CD4-positive, alpha-beta T cell treated with Interleukin-12 subunit alpha and Interleukin-12 subunit beta, for 1 hour (primary cell): ENCODE measurements around the gene PAK5.

ENCODE experiments used
- DNase-seq: peaks from one replicate; pipeline ENCODE4 v3.0.0-alpha.2; 2020

PAK5 gene

DNA sequence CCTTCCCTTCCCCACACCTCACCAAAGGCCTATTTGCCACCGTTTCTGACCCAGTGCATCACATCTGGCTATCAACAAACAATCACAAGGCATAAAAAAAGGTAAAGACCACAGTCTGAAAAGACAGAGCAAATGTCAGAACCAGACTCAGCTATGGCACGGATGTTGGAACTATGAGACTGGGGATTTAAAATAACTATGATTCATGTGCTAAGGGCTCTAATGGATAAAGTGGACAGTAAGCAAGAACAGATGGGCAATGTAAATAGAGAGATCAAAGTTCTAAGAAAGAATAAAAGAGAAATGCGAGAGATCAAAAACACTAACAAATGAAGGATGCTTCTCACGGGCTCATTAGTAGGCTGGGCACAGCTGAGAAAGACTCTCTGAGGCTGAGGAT, 225.0 kb downstream of the PAK5 start:
- no peak for DNase-seq

DNA sequence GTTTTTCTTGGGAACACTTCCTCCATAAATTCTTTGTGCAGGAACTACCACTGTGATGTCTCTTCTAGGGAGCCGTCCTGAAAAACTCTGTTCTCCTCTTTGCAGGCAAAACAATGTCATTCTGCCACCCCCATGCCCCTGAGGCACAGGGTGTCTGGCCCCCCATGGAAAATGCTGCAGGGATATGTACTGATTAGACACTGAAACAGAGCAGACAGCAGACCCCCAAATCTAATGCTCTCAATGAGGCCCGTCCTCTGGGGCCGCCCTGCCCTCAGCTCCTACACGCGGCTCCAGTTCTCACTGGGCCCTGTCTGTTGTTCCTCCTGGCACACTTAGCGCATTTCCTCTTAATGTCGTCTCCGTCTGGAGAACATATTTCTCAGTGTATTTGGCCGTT, 227.0 kb downstream of the PAK5 start:
- DNase-seq = no peak

DNA sequence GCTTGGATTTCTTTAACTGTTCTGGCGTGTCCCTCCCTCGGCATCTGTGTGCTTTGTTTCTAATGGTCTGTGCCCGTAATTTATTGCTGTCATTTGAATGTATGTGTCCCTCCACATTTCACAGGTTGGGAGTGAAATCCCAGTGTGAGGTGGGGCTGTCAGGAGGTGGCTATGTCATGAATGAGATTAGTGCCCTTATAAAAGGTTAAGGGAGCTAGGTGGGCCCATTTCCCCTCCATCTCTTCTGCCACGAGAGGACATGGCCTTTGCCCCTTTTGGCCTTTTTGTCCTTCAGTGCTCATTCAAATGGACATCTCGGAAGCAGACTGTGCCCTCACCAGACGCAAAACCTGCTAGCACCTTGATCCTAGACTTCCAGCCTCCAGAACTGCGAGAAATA, 228.2 kb downstream of the PAK5 start:
- DNase-seq = no peak

DNA sequence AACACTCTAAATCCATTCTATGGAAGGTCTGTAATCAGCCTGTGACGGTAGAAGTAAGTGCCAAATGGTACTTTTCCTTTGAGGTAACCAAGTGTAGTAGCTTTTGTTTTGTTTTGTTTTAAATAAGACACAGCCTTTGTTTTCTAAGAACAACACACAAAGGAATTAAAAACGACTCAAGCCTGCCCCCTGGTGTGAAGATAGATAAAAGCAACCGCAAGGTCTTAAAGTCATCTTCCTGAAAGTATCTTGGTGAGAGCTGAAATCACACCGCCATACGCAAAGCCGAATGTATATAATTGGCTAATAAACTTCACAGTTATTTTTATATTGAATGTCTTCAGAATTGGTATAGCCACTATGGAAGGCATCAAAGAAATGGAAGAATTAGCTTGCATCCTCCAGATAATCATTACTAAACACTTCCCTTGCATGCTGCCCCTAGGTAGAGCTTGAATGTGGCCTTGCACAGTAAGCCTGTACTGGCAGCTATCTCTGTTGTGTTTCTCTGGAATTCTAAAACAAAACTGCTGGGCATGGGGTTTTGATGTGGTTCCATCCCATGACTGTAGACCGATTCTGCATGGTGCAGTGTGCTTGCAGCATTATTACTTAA, 228.9 kb downstream of the PAK5 start:
- peak; percentile 37 for DNase-seq

DNA sequence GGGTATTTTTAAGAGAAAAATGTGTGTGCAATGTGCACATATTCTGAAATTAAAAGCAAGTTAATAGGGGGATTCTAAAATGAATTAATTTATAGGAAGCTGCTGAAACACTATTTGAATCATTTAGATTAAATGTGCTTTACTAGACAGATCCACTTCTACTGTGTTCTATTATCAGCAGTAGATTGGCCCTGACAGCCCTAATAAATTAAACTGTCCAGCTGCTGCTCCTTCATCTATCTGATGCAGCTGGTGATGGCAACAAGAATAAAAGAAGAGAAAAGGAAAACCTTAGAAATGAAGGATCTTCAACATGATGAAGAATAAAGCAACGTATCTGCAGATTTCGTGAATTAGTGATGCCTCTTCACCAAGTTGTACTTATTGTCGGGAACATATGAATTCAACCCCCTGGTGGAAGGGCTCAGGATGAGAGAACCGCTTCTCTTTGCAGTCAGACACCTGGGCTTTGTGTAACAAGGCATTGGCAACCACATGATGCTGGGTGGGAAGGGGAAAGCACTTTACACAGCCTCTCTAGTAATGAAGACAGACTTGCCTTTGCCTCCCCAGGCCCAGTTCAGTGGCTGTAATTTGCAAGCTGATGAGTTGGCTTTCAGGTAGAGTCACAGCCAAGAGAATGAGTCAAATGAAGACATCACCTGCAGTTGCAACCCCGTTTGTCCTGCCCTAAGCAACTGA, 230.1 kb downstream of the PAK5 start:
- no peak for DNase-seq

DNA sequence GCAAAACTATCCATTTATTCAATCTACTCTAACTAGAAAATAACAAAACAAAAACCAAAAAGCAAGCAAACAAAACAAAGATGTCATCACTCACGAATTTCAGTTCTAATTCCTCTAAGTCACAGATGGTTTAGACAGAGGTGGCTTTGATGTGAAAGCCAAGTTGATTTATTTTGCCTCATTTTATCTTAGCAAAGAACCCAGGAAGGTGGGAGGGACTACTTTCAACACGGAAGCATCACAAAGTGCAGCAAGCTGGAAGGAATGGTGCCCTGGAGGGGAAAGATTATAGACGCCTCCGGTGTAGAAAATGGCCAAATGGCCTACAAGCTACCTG, 236.1 kb downstream of the PAK5 start:
- no peak for DNase-seq

DNA sequence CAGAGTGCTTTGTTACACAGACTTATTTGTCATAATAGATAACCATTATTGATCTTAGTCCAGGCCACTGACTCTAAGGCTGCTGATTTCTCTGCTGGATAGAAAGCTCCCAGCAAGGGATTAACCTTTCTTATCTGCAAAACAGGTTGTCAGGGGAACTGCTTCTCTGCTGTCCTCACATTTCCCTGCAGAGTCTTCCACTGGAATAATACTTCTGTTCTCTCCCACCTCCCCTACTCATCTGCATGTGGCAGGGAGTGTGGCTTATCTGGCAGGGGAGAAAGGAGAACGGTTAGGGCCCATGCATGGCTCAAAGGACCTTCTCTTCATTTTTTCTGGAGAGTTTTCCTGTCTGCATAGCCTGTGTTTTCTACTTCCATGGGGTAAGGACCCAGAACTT, 238.3 kb downstream of the PAK5 start:
- no peak for DNase-seq

DNA sequence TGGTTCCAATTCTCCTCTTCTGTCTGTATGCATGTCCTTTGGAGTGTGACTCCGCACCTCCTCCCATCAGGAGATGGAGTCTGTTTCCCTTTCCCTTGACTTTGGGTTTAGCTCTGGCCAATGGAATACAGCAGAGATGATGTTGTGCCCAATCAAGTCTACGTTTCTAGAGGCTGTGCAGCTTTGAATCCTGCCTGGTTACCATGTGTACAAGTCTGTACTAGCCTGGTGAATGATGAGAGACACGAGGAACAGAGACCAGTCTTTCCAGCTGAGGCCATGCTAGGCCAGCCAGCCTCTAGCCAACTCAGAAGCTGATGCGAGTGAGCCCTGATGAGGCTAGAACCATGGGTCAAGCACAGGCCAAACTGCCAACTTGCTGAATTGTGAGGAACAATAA, 241.3 kb downstream of the PAK5 start:
- DNase-seq = no peak

DNA sequence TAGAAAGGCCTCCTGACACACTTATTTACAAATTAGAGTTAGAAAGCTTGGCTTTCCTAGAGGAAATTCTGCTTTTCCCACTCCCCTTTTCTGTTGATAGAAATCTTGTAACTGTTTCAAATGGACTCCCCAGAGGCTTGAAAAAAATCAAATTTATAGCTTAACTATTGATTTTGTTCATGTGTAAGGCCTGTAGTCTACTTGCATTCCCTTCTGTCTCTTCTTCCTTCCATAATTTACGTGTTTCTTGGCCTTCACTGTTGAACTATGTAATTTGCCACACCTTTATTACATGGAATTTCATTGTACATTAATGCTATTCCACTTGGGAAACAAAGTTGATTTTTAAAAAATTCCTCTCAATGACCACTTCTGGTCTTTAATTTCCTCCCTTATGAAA, 243.1 kb downstream of the PAK5 start:
- DNase-seq = no peak

DNA sequence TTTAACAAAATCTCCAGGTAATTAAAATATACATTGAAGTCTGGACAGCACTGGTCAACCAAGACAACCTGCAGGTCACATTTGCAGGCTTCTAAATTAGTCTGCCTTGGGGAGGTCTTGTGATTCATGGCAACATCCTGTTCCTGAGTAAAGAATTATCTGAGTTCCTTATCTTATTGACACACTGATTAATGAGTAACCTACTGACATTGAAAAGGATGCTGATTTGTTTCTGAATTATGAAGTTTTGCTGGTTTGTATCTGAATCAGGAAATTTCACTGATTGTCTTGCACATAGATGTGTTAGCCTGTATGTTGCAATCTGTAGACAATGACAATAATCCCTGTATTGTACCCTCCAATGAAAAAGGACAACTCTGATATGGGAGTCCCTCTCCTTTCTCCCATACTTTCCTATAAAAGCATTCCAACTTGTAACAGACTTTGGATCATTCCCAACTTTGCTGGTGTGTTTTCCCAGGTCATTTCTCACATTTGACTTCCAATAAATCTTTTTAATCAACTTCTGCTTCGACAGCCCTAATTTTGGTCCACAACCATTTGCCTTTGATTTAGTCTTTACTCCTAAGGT, 244.5 kb downstream of the PAK5 start:
- DNase-seq = no peak

DNA sequence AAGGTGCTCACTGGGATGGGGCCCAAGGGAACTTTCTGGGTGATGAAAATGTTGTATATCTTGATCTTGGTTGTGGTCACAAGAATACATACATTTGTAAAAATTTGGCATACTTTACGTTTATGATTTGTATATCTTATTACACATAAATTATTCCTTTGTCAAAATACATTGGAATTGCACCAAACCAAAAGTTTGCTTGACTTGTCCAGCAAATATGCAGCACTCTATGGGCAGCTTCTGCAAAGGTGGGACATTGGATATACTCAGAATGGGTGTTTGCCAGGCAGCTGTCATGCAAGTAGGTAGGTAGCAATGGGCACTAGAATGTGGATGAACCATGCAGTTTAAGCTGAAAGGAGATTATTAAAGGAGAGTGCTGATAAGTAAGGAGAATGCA, 246.5 kb downstream of the PAK5 start:
- no peak for DNase-seq

DNA sequence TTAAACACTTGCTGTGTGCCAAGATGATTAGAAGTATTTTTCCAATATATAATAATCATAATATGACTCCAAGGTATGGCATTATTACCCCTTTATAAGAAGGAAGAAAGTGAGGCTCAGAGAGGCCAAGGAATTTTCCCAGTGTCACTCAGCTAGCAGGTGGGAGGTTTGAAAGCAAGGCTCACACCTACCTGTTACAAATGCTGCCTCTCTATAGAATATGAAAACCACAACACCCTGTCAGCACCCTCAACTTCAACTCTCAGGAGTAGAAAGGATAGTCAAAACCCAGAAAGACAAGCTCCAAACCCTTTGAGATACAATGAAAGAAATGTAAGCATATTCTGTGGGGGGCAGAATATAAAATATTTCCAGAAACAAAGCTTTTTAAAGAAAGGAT, 247.8 kb downstream of the PAK5 start:
- no peak for DNase-seq

DNA sequence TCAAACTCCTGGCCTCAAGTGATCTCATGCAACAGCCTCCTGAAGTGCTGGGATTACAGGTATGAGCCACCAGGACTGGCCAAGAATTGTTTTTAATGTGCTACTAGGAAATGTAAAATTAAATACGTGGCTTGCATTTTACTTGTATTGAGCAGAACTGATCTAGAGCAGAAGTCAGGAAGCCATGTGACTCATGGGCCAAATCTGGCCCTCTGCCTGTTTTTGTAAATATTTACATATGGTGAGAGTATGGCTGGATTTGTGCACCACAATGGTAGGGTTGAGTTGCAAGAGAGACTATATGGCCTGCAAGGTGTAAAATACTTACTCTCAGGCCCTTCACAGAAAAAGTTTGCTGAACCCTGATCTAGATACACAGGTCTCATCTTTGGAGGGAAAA, 248.7 kb downstream of the PAK5 start:
- no peak for DNase-seq

DNA sequence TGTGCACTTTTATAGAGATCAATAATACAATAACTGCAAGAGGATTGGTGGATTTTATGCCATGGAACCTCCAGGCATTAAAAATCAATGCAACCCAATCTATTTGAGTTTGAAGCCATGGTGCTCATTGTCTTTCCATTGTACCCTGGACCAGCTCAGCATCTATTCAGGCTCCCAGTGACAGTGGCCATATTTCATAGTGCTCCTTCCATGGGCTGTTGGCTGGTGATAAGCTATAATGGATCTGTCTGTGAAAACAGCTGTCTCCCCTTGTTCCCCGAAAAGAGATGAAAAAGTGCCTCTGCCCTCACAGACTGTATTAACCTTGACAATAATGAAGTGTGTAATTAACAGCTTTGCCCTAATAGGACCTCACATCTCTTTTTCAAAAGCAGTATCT, 250.2 kb downstream of the PAK5 start:
- no peak for DNase-seq

DNA sequence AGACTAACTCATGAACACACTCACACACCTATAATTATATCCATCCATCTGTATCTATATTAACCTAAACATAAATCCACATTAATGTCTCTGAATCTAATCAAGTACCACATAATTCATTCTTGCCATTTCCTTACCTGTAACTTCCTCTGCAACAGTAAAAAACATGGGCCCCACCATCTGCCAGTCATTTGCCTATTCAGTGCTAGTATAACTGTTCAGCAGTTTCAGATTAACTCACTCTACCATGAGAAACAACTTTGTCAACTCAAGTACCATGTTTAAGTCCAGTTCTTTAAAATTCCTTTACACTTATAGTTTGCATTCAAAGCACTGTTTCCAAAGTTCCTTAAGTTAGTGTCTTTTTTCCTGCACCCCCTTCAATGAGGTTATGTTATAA, 255.7 kb downstream of the PAK5 start:
- DNase-seq = no peak

DNA sequence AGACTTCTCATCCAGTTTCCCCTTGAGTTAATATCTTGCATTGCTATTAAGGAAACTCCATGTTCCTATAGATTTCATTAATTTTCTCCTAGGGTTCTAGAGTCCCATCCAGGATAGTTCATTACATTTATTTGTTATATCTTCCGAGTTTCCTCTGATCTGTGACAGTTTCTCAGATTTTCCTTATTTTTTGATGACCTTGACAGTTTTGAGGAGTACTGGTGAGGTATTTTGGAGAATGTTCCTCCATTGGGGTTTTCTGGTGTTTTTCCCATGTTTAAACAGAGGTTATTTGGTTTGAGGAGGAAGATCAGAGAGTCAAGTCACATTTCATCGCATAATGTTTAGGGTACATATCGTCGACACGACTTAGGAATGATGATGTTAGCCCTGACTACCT, 256.7 kb downstream of the PAK5 start:
- DNase-seq = no peak

DNA sequence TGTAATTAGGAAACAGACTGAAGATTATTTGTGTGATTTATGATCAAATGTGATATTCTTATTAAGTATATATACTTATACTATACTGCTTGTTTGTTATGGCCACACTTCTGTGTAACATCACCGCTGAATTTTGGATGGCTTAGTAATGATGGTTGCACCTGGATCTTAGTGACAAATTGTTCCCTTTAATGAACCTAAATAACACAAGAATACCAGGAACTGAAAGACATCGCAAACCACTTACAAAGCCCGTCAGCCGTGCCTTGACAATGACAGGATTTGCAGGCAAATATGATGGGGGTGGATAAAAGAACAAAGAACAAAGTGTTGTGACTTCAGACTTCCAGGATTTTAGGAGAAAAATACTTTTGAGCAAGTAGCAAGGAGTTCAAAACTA, 257.4 kb downstream of the PAK5 start:
- DNase-seq = no peak

DNA sequence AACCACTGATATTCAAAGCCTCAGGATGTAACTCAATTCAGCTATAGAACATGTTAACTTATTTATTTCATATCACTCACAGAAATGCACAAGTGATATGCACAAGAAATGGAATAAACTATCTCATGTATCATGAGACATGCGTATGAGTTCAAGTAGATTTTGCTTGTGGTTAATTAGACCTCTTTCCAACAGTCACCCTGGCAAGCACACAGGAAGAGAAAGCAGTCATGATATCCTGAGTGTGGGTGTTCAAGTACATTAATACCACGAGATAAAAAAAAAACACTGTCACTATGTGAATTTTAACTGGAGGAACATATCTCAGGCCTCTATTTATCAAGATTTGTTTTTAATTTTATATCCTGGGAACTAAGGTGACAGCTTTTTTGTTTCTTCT, 260.3 kb downstream of the PAK5 start:
- DNase-seq = no peak

DNA sequence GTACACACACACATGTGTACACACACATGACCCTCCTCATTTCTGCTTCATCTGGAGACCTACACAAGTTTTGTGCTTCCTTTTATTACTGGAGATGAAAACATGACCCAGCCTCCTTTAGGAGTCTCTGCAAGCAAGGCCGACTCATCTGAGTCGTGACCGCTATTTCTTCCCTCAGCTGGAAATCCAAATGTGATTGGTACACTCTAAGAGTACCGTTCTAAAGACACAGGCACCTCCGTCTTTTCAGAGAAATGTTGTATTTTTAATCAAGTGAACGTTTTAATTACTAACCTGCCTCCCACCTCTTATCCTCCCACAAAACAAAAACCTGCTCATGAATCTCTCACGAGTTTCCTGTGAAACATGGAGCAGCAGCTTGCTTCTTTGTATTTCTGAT, 261.5 kb downstream of the PAK5 start:
- no peak for DNase-seq

DNA sequence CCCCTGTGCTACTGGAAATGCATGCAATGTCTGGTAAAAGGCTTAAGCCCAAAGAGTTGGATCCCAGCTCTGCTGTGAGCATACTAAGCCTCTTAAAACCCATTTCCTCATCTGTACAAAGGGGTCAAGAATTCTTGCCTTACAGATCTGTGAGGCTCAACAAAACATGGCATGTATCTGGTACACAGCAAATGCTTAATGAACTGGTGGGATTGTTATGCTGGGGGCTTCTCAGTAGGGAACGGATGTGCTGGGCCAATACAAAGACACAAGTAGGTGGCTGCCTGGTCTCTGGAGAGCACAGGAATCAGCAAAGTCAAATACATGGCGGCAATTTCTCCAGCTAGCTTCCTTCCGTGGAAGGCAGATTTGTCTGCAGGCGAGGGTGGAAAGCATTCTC, 262.2 kb downstream of the PAK5 start:
- DNase-seq = no peak

DNA sequence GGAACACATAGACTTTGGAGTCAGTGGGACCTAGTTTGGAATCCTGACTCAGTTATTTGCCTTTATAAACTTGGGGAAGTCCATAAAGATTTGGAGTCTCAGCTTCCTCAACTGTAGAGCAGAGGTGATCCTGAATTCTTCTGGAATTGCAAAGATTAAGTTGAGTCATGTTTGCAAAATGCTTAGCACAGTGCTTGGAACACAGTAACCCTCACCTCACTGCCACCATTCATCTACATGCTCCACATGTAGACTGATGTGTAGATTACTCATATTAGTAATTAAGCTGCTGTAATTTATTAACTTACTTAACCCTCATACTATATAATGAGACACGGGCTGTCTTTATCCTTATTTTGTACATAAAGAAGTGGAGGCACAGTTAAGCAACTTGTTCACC, 263.0 kb downstream of the PAK5 start:
- DNase-seq = no peak

DNA sequence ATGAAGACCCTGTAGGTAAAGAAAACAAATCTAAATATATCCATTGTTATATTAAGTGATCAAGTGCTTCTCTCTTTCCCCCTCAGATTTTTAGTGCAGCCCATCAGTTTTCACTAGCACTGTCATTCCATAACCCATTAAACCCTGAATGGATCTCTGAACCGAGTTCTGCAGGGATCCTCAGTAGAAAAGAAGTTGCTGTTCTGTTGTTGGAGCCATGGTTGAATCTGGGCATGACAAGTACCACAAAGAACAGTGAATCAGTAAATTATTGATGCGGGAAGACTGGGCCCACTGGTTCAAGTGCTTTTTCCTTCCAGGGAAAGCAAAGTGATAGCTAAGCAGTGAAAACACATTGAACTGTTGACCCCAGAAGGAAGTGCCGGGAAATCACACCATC, 264.1 kb downstream of the PAK5 start:
- no peak for DNase-seq

DNA sequence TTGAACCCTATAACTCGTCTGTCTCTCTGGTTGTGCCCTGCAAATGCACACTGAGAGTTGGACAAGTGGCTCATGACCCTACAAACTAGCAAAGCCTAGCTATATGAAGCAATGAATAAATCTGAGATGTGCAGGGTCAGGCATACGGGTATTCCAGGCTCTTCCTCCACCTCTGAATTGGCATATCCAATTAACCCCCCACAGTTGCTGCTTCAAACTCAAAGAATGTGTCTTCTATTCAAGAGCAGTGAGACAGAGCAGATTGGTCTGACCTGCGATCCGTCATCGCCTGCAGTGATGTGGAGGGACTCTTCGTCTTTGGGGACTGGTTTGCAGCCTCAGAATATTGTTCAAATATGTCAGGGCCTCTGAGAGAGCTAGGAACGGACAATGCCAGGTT, 264.7 kb downstream of the PAK5 start:
- no peak for DNase-seq

DNA sequence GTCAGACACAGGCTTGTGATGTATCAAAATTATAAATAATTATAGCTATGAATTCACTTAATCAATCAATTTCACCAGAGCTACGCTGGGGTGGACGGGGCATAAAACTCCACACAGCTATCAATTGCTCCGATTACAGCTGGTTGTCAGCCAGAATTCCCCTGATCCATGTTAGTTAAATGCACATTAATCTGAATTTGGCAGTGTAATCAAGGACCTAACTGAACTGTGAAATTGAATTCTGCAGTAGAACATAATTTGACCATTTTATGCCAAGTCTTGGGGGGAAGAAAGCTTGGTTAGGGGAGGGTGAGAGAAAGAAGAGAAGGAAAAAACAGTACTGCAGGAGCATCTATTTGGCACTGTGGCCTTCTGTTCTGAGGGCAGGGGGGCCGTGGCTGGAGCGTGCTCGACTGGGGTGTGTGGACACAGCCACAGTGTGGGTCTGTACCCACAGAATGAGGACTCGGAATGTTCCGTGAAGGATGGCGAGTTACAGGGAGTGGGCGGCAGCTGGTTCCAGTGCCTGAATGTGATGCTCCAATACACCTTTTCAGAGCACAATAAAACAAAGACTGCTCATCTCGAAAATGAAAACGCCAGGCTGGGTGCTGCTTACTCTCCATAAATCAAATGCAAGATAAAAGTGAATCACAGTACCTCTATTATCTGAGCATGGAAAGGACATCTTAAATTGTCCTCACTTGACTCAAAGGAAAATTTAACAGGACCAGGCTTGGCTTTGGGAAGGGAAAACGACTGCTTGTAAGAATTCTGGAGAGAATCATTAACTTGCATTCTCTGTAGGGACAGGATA, 265.3 kb downstream of the PAK5 start:
- no peak for DNase-seq
